Measurements from ENCODE around the gene NEB. TPM values are rescaled to one million over a fixed set of nuclear protein-coding genes. Genes with fewer than 3 reads are reported as not detected.

The NEB gene
- polyA plus RNA-seq, 2 of the 4 experiments (the other 2 are of a cell fraction), result 0.67 to 4.4 TPM

DNA sequence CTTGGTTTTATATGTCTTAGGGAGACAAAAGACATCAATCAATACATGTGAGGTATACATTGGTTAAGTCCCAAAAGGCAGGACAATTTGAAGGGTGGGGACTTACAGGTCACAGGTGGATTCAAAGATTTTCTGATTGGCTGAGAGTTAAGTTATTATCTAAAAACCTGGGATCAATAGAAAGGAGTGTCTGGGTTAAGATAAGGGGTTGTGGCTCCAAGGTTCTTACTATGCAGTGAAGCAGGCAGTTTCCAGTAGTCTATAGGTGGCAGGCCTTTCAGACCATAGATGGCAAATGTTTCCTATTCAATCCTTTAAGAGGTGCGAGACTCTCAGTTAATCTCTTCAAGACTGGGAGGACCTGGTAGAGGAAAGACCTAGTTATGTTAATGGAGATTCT is 42.1 kb upstream of the NEB start:
- peaks cover 7% of the 10 kb centered on the region; the same call in 1 of the 3 replicates for H3K4me1 ChIP-seq

DNA sequence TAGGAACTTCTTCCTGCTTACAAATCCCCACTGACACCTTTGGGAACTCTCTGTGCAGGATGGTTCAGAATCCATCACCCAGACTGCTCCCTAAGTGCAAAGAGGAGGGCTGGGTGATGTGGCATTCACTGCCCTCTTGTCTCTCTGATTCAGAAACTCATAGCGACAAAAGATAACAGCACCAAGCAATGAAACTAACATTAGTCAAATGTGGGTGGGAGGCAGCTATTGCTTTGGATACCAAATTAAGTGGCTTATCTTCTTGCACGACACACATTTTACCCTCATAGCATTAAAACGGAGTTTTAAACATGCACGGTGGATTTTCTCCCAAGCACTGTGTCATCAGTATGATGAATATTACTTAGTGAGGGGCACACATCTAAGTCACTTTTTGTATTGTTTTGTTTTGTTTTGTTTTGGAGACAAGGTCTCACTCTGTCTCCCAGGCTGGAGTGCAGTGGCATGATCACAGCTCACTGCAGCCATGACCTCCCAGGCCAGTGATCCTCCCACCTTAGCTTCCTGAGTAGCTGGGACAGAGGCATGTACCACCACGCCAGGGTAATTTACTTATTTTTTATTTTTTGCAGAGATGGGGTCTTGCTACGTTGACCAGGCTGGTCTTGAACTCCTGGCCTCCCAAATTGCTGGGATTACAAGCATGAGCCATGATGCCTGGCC is 40.9 kb upstream of the NEB start:
- CTCF ChIA-PET, result no interaction called here
- FAIRE-seq, result no peak

More for the DNA sequence above, 42.1 kb upstream of the NEB start:
- Histone ChIP-seq H3K27ac (no peak overlapping the region), H3K9me3 (no peaks in the 10 kb centered on the region), H3K4me2 (no peak overlapping the region), H3K4me3 (no peak overlapping the region)
- 100% methylated on average over 1 of the region's 1 CpG for WGBS (ENCODE audit: missing lambda C conversion rate)
- DNase-seq (ENCODE audit: low read depth in 1 of 2, low spot score in 1 of 2), result no peak
- no peak for FAIRE-seq
- no peak for ATAC-seq
- CTCF ChIA-PET, result no interaction called here
- POLR2A ChIA-PET, result no interaction called here
- TF ChIP-seq HDAC2 (IDR thresholded peaks at IDR 0.05), result no peak
- TF ChIP-seq MAZ (IDR thresholded peaks at IDR 0.05; ENCODE audit: borderline replicate concordance, low read depth, low read length), result no peak
- no peak for TF ChIP-seq FOSL2 (IDR thresholded peaks at IDR 0.05)
- TF ChIP-seq FOSL2 (CRISPR knock-in tag; IDR thresholded peaks at IDR 0.05), result no peak
- TF ChIP-seq ZSCAN20 (CRISPR knock-in tag; IDR thresholded peaks at IDR 0.05), result no peak
- TF ChIP-seq SREBF2 (IDR thresholded peaks at IDR 0.05), result no peak
- TF ChIP-seq ESRRA (IDR thresholded peaks at IDR 0.05; ENCODE audit: borderline replicate concordance, low read length), result no peak
- TF ChIP-seq ZFP36 (IDR thresholded peaks at IDR 0.05; ENCODE audit: borderline replicate concordance, partially characterized antibody), result no peak
- no peak for TF ChIP-seq RARB (CRISPR knock-in tag; IDR thresholded peaks at IDR 0.05)
- no peak for TF ChIP-seq SMC3 (IDR thresholded peaks at IDR 0.05)
- no peak for TF ChIP-seq ZNF302 (CRISPR knock-in tag; IDR thresholded peaks at IDR 0.05)
- TF ChIP-seq GATA3 (IDR thresholded peaks at IDR 0.05; ENCODE audit: borderline replicate concordance), result no peak
- TF ChIP-seq POLR2AphosphoS2 (conservative IDR thresholded peaks at IDR 0.05; ENCODE audit: low read length), result no peak

More for the DNA sequence above, 40.9 kb upstream of the NEB start:
- no peak overlapping the region for H3K4me3 ChIP-seq
- no peaks in the 10 kb centered on the region for H3K9me3 ChIP-seq
- POLR2A ChIA-PET, result no interaction called here
- ATAC-seq (no peak), DNase-seq (ENCODE audit: low read depth in 1 of 2, low spot score in 1 of 2) (no peak)
- no peak for TF ChIP-seq ZSCAN20 (CRISPR knock-in tag; IDR thresholded peaks at IDR 0.05)
- TF ChIP-seq, protein P1, sequence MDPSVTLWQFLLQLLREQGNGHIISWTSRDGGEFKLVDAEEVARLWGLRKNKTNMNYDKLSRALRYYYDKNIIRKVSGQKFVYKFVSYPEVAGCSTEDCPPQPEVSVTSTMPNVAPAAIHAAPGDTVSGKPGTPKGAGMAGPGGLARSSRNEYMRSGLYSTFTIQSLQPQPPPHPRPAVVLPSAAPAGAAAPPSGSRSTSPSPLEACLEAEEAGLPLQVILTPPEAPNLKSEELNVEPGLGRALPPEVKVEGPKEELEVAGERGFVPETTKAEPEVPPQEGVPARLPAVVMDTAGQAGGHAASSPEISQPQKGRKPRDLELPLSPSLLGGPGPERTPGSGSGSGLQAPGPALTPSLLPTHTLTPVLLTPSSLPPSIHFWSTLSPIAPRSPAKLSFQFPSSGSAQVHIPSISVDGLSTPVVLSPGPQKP (IDR thresholded peaks at IDR 0.05; ENCODE audit: low read depth, low read length), result no peak
- no peak for TF ChIP-seq ZNF302 (CRISPR knock-in tag; IDR thresholded peaks at IDR 0.05)
- TF ChIP-seq NFE2L2 (conservative IDR thresholded peaks at IDR 0.05; ENCODE audit: low read length), result no peak
- TF ChIP-seq EHF (CRISPR knock-in tag; IDR thresholded peaks at IDR 0.05), result no peak
- TF ChIP-seq, protein P2, sequence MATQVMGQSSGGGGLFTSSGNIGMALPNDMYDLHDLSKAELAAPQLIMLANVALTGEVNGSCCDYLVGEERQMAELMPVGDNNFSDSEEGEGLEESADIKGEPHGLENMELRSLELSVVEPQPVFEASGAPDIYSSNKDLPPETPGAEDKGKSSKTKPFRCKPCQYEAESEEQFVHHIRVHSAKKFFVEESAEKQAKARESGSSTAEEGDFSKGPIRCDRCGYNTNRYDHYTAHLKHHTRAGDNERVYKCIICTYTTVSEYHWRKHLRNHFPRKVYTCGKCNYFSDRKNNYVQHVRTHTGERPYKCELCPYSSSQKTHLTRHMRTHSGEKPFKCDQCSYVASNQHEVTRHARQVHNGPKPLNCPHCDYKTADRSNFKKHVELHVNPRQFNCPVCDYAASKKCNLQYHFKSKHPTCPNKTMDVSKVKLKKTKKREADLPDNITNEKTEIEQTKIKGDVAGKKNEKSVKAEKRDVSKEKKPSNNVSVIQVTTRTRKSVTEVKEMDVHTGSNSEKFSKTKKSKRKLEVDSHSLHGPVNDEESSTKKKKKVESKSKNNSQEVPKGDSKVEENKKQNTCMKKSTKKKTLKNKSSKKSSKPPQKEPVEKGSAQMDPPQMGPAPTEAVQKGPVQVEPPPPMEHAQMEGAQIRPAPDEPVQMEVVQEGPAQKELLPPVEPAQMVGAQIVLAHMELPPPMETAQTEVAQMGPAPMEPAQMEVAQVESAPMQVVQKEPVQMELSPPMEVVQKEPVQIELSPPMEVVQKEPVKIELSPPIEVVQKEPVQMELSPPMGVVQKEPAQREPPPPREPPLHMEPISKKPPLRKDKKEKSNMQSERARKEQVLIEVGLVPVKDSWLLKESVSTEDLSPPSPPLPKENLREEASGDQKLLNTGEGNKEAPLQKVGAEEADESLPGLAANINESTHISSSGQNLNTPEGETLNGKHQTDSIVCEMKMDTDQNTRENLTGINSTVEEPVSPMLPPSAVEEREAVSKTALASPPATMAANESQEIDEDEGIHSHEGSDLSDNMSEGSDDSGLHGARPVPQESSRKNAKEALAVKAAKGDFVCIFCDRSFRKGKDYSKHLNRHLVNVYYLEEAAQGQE (IDR thresholded peaks at IDR 0.05), result no peak
- TF ChIP-seq SMC3 (IDR thresholded peaks at IDR 0.05), result no peak
- TF ChIP-seq RARB (CRISPR knock-in tag; IDR thresholded peaks at IDR 0.05), result no peak
- TF ChIP-seq, protein P3, sequence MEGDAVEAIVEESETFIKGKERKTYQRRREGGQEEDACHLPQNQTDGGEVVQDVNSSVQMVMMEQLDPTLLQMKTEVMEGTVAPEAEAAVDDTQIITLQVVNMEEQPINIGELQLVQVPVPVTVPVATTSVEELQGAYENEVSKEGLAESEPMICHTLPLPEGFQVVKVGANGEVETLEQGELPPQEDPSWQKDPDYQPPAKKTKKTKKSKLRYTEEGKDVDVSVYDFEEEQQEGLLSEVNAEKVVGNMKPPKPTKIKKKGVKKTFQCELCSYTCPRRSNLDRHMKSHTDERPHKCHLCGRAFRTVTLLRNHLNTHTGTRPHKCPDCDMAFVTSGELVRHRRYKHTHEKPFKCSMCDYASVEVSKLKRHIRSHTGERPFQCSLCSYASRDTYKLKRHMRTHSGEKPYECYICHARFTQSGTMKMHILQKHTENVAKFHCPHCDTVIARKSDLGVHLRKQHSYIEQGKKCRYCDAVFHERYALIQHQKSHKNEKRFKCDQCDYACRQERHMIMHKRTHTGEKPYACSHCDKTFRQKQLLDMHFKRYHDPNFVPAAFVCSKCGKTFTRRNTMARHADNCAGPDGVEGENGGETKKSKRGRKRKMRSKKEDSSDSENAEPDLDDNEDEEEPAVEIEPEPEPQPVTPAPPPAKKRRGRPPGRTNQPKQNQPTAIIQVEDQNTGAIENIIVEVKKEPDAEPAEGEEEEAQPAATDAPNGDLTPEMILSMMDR (IDR thresholded peaks at IDR 0.05), result no peak
- TF ChIP-seq JUNB (IDR thresholded peaks at IDR 0.05), result no peak
- no peak for TF ChIP-seq BHLHE40 (IDR thresholded peaks at IDR 0.05; ENCODE audit: low read depth, low read length)
- TF ChIP-seq HDAC2 (IDR thresholded peaks at IDR 0.05), result no peak
- TF ChIP-seq MAFK (IDR thresholded peaks at IDR 0.05; ENCODE audit: partially characterized antibody), result no peak
- no peak overlapping the region for H3K27ac ChIP-seq
- 97% methylated on average over 6 of the region's 6 CpGs for WGBS (ENCODE audit: missing lambda C conversion rate)
- H3K4me1 ChIP-seq, result peaks cover 7% of the 10 kb centered on the region; the same call in 1 of the 3 replicates
- H3K4me2 ChIP-seq, result no peak overlapping the region
